ENCODE data around the gene IFITM5. TPM values are rescaled to one million over a fixed set of nuclear protein-coding genes. Genes with fewer than 3 reads are reported as not detected.
"Not testable (repeated sequence)": the region's sequence is repeated elsewhere in the genome, so short reads cannot be mapped to it uniquely, and the experiment has no call there.

Gene IFITM5
- total RNA-seq, 1 donor from 2014 or later: not detected

GRCh38 chr11:316891-317301 is 17.6 kb upstream of the IFITM5 start:
- no peak for TF ChIP-seq CTCF (conservative IDR thresholded peaks at IDR 0.05; ENCODE audit: low read depth, low read length)

GRCh38 chr11:316031-316701 is 16.8 kb upstream of the IFITM5 start:
- no peak for DNase-seq (ENCODE audit: low read depth)
- peak overlapping the region; percentile 56 for H3K4me3 ChIP-seq (ENCODE audit: low read depth, low read length)
- TF ChIP-seq CTCF (conservative IDR thresholded peaks at IDR 0.05; ENCODE audit: low read depth, low read length): no peak

More at GRCh38 chr11:316891-317301, 17.6 kb upstream of the IFITM5 start:
- DNase-seq (ENCODE audit: low read depth): no peak
- H3K4me3 ChIP-seq (ENCODE audit: low read depth, low read length): peak overlapping the region; percentile 56

GRCh38 chr11:315516-315994 is 16.2 kb upstream of the IFITM5 start:
- H3K4me3 ChIP-seq (ENCODE audit: low read depth, low read length): peak overlapping the region; percentile 56
- no peak for DNase-seq (ENCODE audit: low read depth)
- no peak for TF ChIP-seq CTCF (conservative IDR thresholded peaks at IDR 0.05; ENCODE audit: low read depth, low read length)

GRCh38 chr11:315051-315481 is 15.7 kb upstream of the IFITM5 start:
- no peak for DNase-seq (ENCODE audit: low read depth)
- peak overlapping the region; percentile 56 for H3K4me3 ChIP-seq (ENCODE audit: low read depth, low read length)
- no peak for TF ChIP-seq CTCF (conservative IDR thresholded peaks at IDR 0.05; ENCODE audit: low read depth, low read length)

- H3K4me3 ChIP-seq (ENCODE audit: low read depth, low read length): peak overlapping the region; percentile 56
- DNase-seq (ENCODE audit: low read depth): not testable (repeated sequence)
Measured at GRCh38 chr11:314554-314875, 15.2 kb upstream of the IFITM5 start.

GRCh38 chr11:313787-314553 is 14.6 kb upstream of the IFITM5 start, which contains the start of gene IFITM1:
TSS of gene IFITM1 (plus strand) at chr11:314040. CDS start at chr11:314171, 131 bp downstream.
- no peak for TF ChIP-seq CTCF (conservative IDR thresholded peaks at IDR 0.05; ENCODE audit: low read depth, low read length)
- DNase-seq (ENCODE audit: low read depth): no peak
- H3K4me3 ChIP-seq (ENCODE audit: low read depth, low read length): peak within 1 kb of the TSS; percentile 56

- no peak for DNase-seq (ENCODE audit: low read depth)
- TF ChIP-seq CTCF (conservative IDR thresholded peaks at IDR 0.05; ENCODE audit: low read depth, low read length): no peak
- no peak overlapping the region for H3K4me3 ChIP-seq (ENCODE audit: low read depth, low read length)
Measured at GRCh38 chr11:313304-313786, 14.0 kb upstream of the IFITM5 start.
